Measurements from ENCODE around the gene SOS2. TPM values are rescaled to one million over a fixed set of nuclear protein-coding genes. Genes with fewer than 3 reads are reported as not detected.

SOS2 gene
- total and polyA plus RNA-seq, 2 of the 4 experiments (the other 2 are of a cell fraction) = 6.3 to 10.9 TPM

- Histone ChIP-seq H3K9ac (ENCODE audit: low read depth, low read length) (no peak overlapping the region), H3K4me1 (ENCODE audit: control insufficient read depth, insufficient read depth, low read length) (peaks cover 3% of the 10 kb centered on the region; the same call in 1 of the 2 replicates), H2BK15ac (ENCODE audit: low read depth, low read length) (no peak overlapping the region), H3K23ac (ENCODE audit: low read depth, low read length) (no peak overlapping the region), H2BK120ac (ENCODE audit: low read depth, low read length) (no peak overlapping the region), H4K8ac (ENCODE audit: low read depth in 2 of 2, low read length in 2 of 2) (no peak overlapping the region), H2AFZ (replicated peaks; ENCODE audit: low read length, poor library complexity) (no peak overlapping the region), H3K14ac (replicated peaks; ENCODE audit: low read depth, low read length) (no peak overlapping the region), H3K79me1 (ENCODE audit: low read depth in 1 of 2, low read length in 2 of 2) (peaks cover 0 to 68% of the 10 kb centered on the region in 2 experiments; a peak in 2 of 4 replicates), H4K91ac (ENCODE audit: insufficient read depth, low read depth, low read length) (no peak overlapping the region), H4K5ac (ENCODE audit: low read depth, low read length) (no peak overlapping the region), H3K27ac (ENCODE audit: insufficient read depth, low read length) (no peak overlapping the region), H3K36me3 (ENCODE audit: control insufficient read depth, insufficient read depth, low read length) (no peaks in the 10 kb centered on the region), H4K20me1 (ENCODE audit: insufficient read depth, low read length) (peaks cover 49% of the 10 kb centered on the region), H3K9me3 (ENCODE audit: control insufficient read depth, insufficient read depth, low read length) (no peaks in the 10 kb centered on the region), H2AK9ac (replicated peaks; ENCODE audit: low read depth, low read length, poor library complexity) (no peak overlapping the region), H2BK5ac (ENCODE audit: low read depth, low read length, poor library complexity, severe bottlenecking) (no peak overlapping the region), H2BK20ac (ENCODE audit: low read depth, low read length) (no peak overlapping the region), H3K9me1 (ENCODE audit: insufficient read depth, low read length) (no peaks in the 10 kb centered on the region), H3K56ac (ENCODE audit: extremely low read depth, insufficient read depth, low read length) (no peak overlapping the region), H3K4me2 (ENCODE audit: low read depth, low read length) (no peak overlapping the region), H3K27me3 (ENCODE audit: control insufficient read depth, insufficient read depth, low read length) (no peaks in the 10 kb centered on the region), H3K4ac (ENCODE audit: low read depth, low read length) (no peak overlapping the region), H3K18ac (ENCODE audit: low read depth, low read length) (no peak overlapping the region), H3K4me3 (ENCODE audit: insufficient read depth, low read depth, low read length) (no peak overlapping the region), H2AK5ac (ENCODE audit: low read depth, low read length) (no peak overlapping the region)
- ChIA-PET CTCF (no interaction called here), POLR2A (ENCODE audit: unreplicated experiment) (no interaction called here)
- TF ChIP-seq FOS (IDR thresholded peaks at IDR 0.05; ENCODE audit: low read depth, low read length) (no peak), MAFK (IDR thresholded peaks at IDR 0.05; ENCODE audit: low read depth, low read length) (no peak), CEBPB (IDR thresholded peaks at IDR 0.05; ENCODE audit: low read depth, low read length) (no peak), POLR2A (IDR thresholded peaks at IDR 0.05; ENCODE audit: low read depth, low read length) (no peak), CHD1 (IDR thresholded peaks at IDR 0.05; ENCODE audit: low read depth, low read length) (no peak), RAD21 (IDR thresholded peaks at IDR 0.05; ENCODE audit: low read length) (no peak), RFX5 (IDR thresholded peaks at IDR 0.05; ENCODE audit: low read depth, low read length) (no peak), SMC3 (IDR thresholded peaks at IDR 0.05; ENCODE audit: low read depth, low read length) (no peak), USF2 (IDR thresholded peaks at IDR 0.05; ENCODE audit: low read depth, low read length) (no peak), CTCF (conservative IDR thresholded peaks at IDR 0.05; ENCODE audit: low read depth, low read length) (no peak)
- no TSS peak for BruUV-seq (replicated peaks)
- intact Hi-C loops (cut with micrococcal nuclease) = no loop called here
- no peak for ATAC-seq (ENCODE audit: low read depth)
- no peak for DNase-seq
- in situ Hi-C loops (cut with MboI; ENCODE audit: low sequenced_read_pairs) = no loop called here
- WGBS, 2 experiments (ENCODE audit: extremely low coverage in 2 of 2, insufficient read length in 1 of 2) = 100% methylated on average over 1 of the region's 2 CpGs; no CpG with 5 or more reads in 1 of the 2 experiments
- dilution Hi-C loops (cut with HindIII; ENCODE audit: low sequenced_read_pairs, unreplicated experiment) = no loop called here
Measured at GRCh38 chr14:50228313-50228712, 3.1 kb downstream of the SOS2 start.
